K562 (cell line): ENCODE measurements around the gene TMC8. TPM values are rescaled to one million over a fixed set of nuclear protein-coding genes. Genes with fewer than 3 reads are reported as not detected.

ENCODE experiments used
- EGR1 ChIP-seq: fragments of 450-650 bp; conservative IDR thresholded peaks from 2 replicates; pipeline ENCODE4 v1.6.1; 2017; ENCODE audit warnings: mild to moderate bottlenecking
- ELF1 ChIP-seq: fragments of 200-800 bp; sonication (Bioruptor generic); IDR thresholded peaks from 2 replicates; pipeline ENCODE4 v1.6.1; 2016; ENCODE audit warnings: missing genetic modification characterization, missing compliant biosample characterization
- EWSR1 ChIP-seq: fragments of 450-650 bp; IDR thresholded peaks from 2 replicates; pipeline ENCODE4 v1.6.1; 2018; ENCODE audit warnings: borderline replicate concordance, mild to moderate bottlenecking, low read depth, moderate library complexity; ENCODE audit not compliant: partially characterized antibody
- HNRNPLL ChIP-seq: fragments of 200-400 bp; formaldehyde crosslinking; IDR thresholded peaks from 2 replicates; pipeline ENCODE4 v1.6.1; 2017; ENCODE audit warnings: low read length, low read depth, mild to moderate bottlenecking; ENCODE audit not compliant: poor library complexity, severe bottlenecking
- HOXB6 ChIP-seq: fragments of 250-450 bp; sonication (Bioruptor Pico); IDR thresholded peaks from 2 replicates; pipeline ENCODE4 v1.5.1; 2022; ENCODE audit warnings: mild to moderate bottlenecking, borderline replicate concordance
- NUFIP1 ChIP-seq: fragments of 450-650 bp; IDR thresholded peaks from 2 replicates; pipeline ENCODE4 v1.6.1; 2018; ENCODE audit not compliant: partially characterized antibody
- RFX5 ChIP-seq: IDR thresholded peaks from 2 replicates; pipeline ENCODE4 v1.6.1; 2011; ENCODE audit warnings: low read depth, mild to moderate bottlenecking, improper control_type of control experiment, low read length
- YBX1 ChIP-seq: fragments of 450-650 bp; IDR thresholded peaks from 2 replicates; pipeline ENCODE4 v1.7.1; 2016; ENCODE audit warnings: mild to moderate bottlenecking
- ZBTB40 ChIP-seq, 2 experiments: fragments of 450-650 bp in 1 of 2; sonication (generic) in 1 of 2; formaldehyde crosslinking in 1 of 2; IDR thresholded peaks; 2 replicates each; pipeline versions ENCODE4 v1.7.1 to v1.9.0; 2016 to 2022; ENCODE audit warnings: inconsistent platforms in 1 of 2, mild to moderate bottlenecking in 1 of 2, missing genetic modification reagents in 1 of 2
- ZKSCAN3 ChIP-seq: fragments of 250-450 bp; sonication (Bioruptor Pico); IDR thresholded peaks from 2 replicates; pipeline ENCODE4 v1.4.0; 2020
- ZNF280A ChIP-seq: fragments of 450-650 bp; IDR thresholded peaks from 2 replicates; pipeline ENCODE4 v1.6.1; 2018; ENCODE audit warnings: mild to moderate bottlenecking, low read depth; ENCODE audit not compliant: partially characterized antibody
- ZZZ3 ChIP-seq: fragments of 450-650 bp; IDR thresholded peaks from 2 replicates; pipeline ENCODE4 v1.6.1; 2016; ENCODE audit warnings: antibody characterized with exemption, mild to moderate bottlenecking, moderate library complexity
- polyA plus RNA-seq, 8 experiments: library from polyadenylated mRNA; depleted of rRNA in 4 of 8; stranded (reverse) in 5 of 8; unstranded in 3 of 8; fragments of >200 nt; fragmentation: Nextera tagmentation in 2 of 8; fragmentation: Illumina TruSeq in 1 of 8; extraction: Ambion mirVana in 2 of 8; extraction: Trizol in 1 of 8; gene quantifications; 2 replicates each; pipeline versions ENCODE4 v1.2.1 to v1.2.3, GENCODE V29; 2011 to 2014; ENCODE audit warnings: inconsistent platforms in 1 of 8, missing spikeins in 1 of 8
- total RNA-seq, 7 experiments: library from RNA; depleted of rRNA in 6 of 7; stranded (reverse); fragments of >200 nt in 6 of 7; fragmentation: Illumina TruSeq in 2 of 7; extraction: Trizol in 2 of 7; gene quantifications; 2 replicates each; pipeline versions ENCODE4 v1.2.1 to v1.2.3, GENCODE V29; 2011 to 2021; ENCODE audit warnings: low replicate concordance in 1 of 7
- TF ChIP-seq, protein P1 (sequence below): fragments of 200-400 bp; formaldehyde crosslinking; IDR thresholded peaks from 2 replicates; pipeline ENCODE4 v1.6.1; 2017; ENCODE audit warnings: mild to moderate bottlenecking, low read depth, low read length, moderate library complexity
- TF ChIP-seq, protein P2 (sequence below): fragments of 250-450 bp; sonication (Bioruptor Pico); IDR thresholded peaks from 2 replicates; pipeline ENCODE4 v1.6.1; 2021; ENCODE audit warnings: mild to moderate bottlenecking

Gene TMC8
- total and polyA plus RNA-seq, 9 of the 15 experiments (the other 6 are each of a cell fraction or from before 2014, with no cell fraction given), result 0.13 to 10.9 (median 2.8) TPM

- TF ChIP-seq, protein P1, sequence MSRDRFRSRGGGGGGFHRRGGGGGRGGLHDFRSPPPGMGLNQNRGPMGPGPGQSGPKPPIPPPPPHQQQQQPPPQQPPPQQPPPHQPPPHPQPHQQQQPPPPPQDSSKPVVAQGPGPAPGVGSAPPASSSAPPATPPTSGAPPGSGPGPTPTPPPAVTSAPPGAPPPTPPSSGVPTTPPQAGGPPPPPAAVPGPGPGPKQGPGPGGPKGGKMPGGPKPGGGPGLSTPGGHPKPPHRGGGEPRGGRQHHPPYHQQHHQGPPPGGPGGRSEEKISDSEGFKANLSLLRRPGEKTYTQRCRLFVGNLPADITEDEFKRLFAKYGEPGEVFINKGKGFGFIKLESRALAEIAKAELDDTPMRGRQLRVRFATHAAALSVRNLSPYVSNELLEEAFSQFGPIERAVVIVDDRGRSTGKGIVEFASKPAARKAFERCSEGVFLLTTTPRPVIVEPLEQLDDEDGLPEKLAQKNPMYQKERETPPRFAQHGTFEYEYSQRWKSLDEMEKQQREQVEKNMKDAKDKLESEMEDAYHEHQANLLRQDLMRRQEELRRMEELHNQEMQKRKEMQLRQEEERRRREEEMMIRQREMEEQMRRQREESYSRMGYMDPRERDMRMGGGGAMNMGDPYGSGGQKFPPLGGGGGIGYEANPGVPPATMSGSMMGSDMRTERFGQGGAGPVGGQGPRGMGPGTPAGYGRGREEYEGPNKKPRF, result no peak
- TF ChIP-seq EGR1 (peak; percentile 59), ZZZ3 (no peak), NUFIP1 (no peak), EWSR1 (no peak), ZNF280A (no peak), HNRNPLL (no peak), RFX5 (no peak), ZBTB40 (IDR thresholded peaks at IDR 0.05) (peak; percentile 75), ZBTB40 (CRISPR knock-in tag; IDR thresholded peaks at IDR 0.05) (no peak), ZKSCAN3 (CRISPR knock-in tag) (no peak), ELF1 (tag) (peak; percentile 62), YBX1 (no peak), HOXB6 (CRISPR knock-in tag) (no peak)
- TF ChIP-seq, protein P2, sequence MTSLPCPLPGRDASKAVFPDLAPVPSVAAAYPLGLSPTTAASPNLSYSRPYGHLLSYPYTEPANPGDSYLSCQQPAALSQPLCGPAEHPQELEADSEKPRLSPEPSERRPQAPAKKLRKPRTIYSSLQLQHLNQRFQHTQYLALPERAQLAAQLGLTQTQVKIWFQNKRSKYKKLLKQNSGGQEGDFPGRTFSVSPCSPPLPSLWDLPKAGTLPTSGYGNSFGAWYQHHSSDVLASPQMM (CRISPR knock-in tag), result no peak
These were observed 3.2 kb upstream of the TMC8 start (continued) for GRCh38 chr17:78127239-78127887.
